GM23338 (cell line): Measurements from ENCODE around the gene TSC22D2. TPM values are rescaled to one million over a fixed set of nuclear protein-coding genes. Genes with fewer than 3 reads are reported as not detected.

Source experiments
- ATAC-seq: fragments of 200-7000 bp; cut with Tn5 transposase; 3 replicates; pipeline ENCODE4 v1.9.1; 2020
- DNase-seq: peaks from one replicate; pipeline ENCODE4 v3.0.0-alpha.2; 2015; ENCODE audit warnings: low spot score
- H2AFZ ChIP-seq: fragments of 200-600 bp; sonication (generic); 2 replicates; pipeline ENCODE4 v1.8.0; 2016; ENCODE audit warnings: antibody characterized with exemption, mild to moderate bottlenecking, moderate library complexity
- H3F3A ChIP-seq: fragments of 200-600 bp; sonication (generic); replicated peaks from 2 replicates; pipeline ENCODE4 v1.8.0; 2017; ENCODE audit warnings: antibody characterized with exemption, mixed run types, low read depth
- H3K27ac ChIP-seq: fragments of 200-600 bp; sonication (generic); 2 replicates; pipeline ENCODE4 v1.6.1; 2016; ENCODE audit warnings: low read depth
- H3K27me3 ChIP-seq: fragments of 200-600 bp; sonication (generic); 2 replicates; pipeline ENCODE4 v1.8.0; 2016; ENCODE audit warnings: mild to moderate bottlenecking, mixed run types, moderate library complexity; ENCODE audit not compliant: insufficient read depth
- H3K36me3 ChIP-seq: fragments of 200-600 bp; sonication (generic); 2 replicates; pipeline ENCODE4 v1.8.0; 2016; ENCODE audit warnings: mild to moderate bottlenecking; ENCODE audit not compliant: insufficient read depth
- H3K4me1 ChIP-seq: fragments of 200-600 bp; sonication (generic); 2 replicates; pipeline ENCODE4 v1.8.0; 2016; ENCODE audit warnings: mild to moderate bottlenecking, moderate library complexity; ENCODE audit not compliant: insufficient read depth
- H3K4me2 ChIP-seq: fragments of 200-600 bp; sonication (generic); 2 replicates; pipeline ENCODE4 v1.7.1; 2017; ENCODE audit warnings: mixed run types
- H3K4me3 ChIP-seq: fragments of 200-600 bp; sonication (generic); 2 replicates; pipeline ENCODE4 v1.6.1; 2016; ENCODE audit warnings: mixed run types
- H3K79me2 ChIP-seq: fragments of 200-600 bp; sonication (generic); replicated peaks from 2 replicates; pipeline ENCODE4 v1.8.0; 2017; ENCODE audit warnings: mild to moderate bottlenecking; ENCODE audit not compliant: insufficient read depth
- H3K9me2 ChIP-seq: fragments of 200-600 bp; sonication (generic); 2 replicates; pipeline ENCODE4 v1.8.0; 2017; ENCODE audit not compliant: insufficient read depth
- H4K20me1 ChIP-seq: fragments of 200-600 bp; sonication (generic); replicated peaks from 2 replicates; pipeline ENCODE4 v1.8.0; 2017; ENCODE audit warnings: mild to moderate bottlenecking; ENCODE audit not compliant: insufficient read depth
- H3K27ac Mint-ChIP-seq: 2 replicates; pipeline ENCODE4 v1.8.0; 2020; ENCODE audit warnings: inconsistent platforms, mild to moderate bottlenecking, moderate library complexity, mixed read lengths
- H3K27me3 Mint-ChIP-seq: 3 replicates; pipeline ENCODE4 v1.8.0; 2022; ENCODE audit warnings: low read depth, mild to moderate bottlenecking, moderate library complexity, mixed read lengths, inconsistent platforms; ENCODE audit not compliant: insufficient read depth, poor library complexity
- H3K36me3 Mint-ChIP-seq: 3 replicates; pipeline ENCODE4 v1.8.0; 2021; ENCODE audit warnings: low read depth, mild to moderate bottlenecking, inconsistent platforms, moderate library complexity, mixed read lengths
- H3K4me1 Mint-ChIP-seq: 3 replicates; pipeline ENCODE4 v1.8.0; 2020; ENCODE audit warnings: mild to moderate bottlenecking, inconsistent platforms, mixed read lengths
- H3K4me3 Mint-ChIP-seq: 3 replicates; pipeline ENCODE4 v1.8.0; 2021; ENCODE audit warnings: moderate library complexity, mild to moderate bottlenecking, inconsistent platforms, mixed read lengths
- H3K9me3 Mint-ChIP-seq: 3 replicates; pipeline ENCODE4 v1.8.0; 2020; ENCODE audit warnings: moderate library complexity, mild to moderate bottlenecking, inconsistent platforms, mixed read lengths
- CREB1 ChIP-seq: fragments of 250-450 bp; sonication (Bioruptor Pico); IDR thresholded peaks from 2 replicates; pipeline ENCODE4 v1.5.0; 2020; ENCODE audit warnings: low read depth, mild to moderate bottlenecking, moderate library complexity
- EZH2phosphoT487 ChIP-seq: fragments of 200-600 bp; sonication (generic); IDR thresholded peaks from one replicate; pipeline ENCODE4 v1.8.1; 2018; ENCODE audit warnings: antibody characterized with exemption; ENCODE audit not compliant: unreplicated experiment
- JUNB ChIP-seq: IDR thresholded peaks from one replicate; pipeline ENCODE4 v1.6.1; 2016; ENCODE audit warnings: antibody characterized with exemption; ENCODE audit not compliant: unreplicated experiment
- NANOG ChIP-seq: IDR thresholded peaks from 2 replicates; pipeline ENCODE4 v1.6.1; 2016; ENCODE audit warnings: antibody characterized with exemption, borderline replicate concordance
- POLR2AphosphoS5 ChIP-seq: IDR thresholded peaks from 2 replicates; pipeline ENCODE4 v1.6.1; 2016; ENCODE audit warnings: antibody characterized with exemption, low read depth
- REST ChIP-seq: IDR thresholded peaks from one replicate; pipeline ENCODE4 v1.6.1; 2018; ENCODE audit warnings: antibody characterized with exemption; ENCODE audit not compliant: unreplicated experiment
- STAT1 ChIP-seq: IDR thresholded peaks from one replicate; pipeline ENCODE4 v1.6.1; 2016; ENCODE audit warnings: antibody characterized with exemption; ENCODE audit not compliant: unreplicated experiment
- ZNF114 ChIP-seq: fragments of 250-450 bp; sonication (Bioruptor Pico); IDR thresholded peaks from 2 replicates; pipeline ENCODE4 v1.5.0; 2020; ENCODE audit warnings: mild to moderate bottlenecking, moderate library complexity
- polyA plus RNA-seq: library from polyadenylated mRNA; unstranded; fragments of >200 nt; fragmentation: Nextera tagmentation; extraction: Ambion mirVana; gene quantifications from 2 replicates; pipeline ENCODE4 v1.2.1, GENCODE V29; 2016
- total RNA-seq: library from RNA; depleted of rRNA; stranded (reverse); fragments of >200 nt; shearing (Covaris generic); gene quantifications from 2 replicates; pipeline ENCODE4 v1.2.3, GENCODE V29; 2014
- TF ChIP-seq, protein P1 (sequence below): fragments of 250-450 bp; sonication (Bioruptor Pico); IDR thresholded peaks from 2 replicates; pipeline ENCODE4 v1.5.0; 2020; ENCODE audit warnings: mild to moderate bottlenecking, moderate library complexity

The TSC22D2 gene
- total and polyA plus RNA-seq, 2 experiments from 2014 or later, result 18.6 to 34.2 TPM

- TF ChIP-seq REST, result no peak
- TF ChIP-seq NANOG, result no peak
- no peak for TF ChIP-seq STAT1
Measured at GRCh38 chr3:150469031-150469930, 61.2 kb downstream of the TSC22D2 start (continued).

DNA sequence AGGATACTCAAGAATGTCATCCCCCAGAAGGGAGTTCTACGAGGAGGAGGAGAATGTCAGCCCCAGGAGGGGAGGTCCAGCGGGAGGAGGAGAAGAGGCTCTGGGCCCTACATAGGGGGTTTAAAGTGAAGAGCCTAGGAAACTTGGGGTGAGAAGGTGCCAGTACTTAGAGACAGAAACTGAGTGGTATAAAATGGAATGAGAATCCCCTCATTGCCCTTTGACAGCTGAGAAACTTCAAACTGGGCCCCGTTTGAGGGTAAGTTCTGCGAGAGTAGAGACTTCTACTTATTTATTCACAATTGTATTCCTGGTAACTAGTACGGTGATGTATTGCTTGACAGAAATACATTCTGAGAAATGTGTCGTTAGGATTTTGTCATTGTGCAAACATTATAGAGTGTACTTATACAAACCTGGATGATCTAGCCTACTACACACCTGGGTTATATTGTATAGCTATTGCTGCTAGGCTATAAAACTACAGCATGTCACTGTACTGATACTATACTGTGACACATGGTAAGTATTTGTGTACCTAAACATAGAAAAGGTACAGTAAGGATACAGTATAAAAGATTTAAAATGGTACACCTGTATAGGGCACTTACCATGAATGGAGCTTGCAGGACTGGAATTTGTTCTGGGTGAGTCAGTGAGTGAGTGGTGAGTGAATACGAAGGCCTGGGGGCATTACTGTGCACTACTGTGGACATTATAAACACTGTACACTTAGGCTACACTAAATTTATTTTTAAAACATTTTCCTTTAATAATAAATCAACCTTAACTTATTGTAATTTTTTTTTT is 62.0 kb downstream of the TSC22D2 start:
- Histone ChIP-seq H3K79me2 (no peaks in the 10 kb centered on the region), H3K4me3 (no peak overlapping the region), H3K27ac (no peak overlapping the region), H2AFZ (no peak overlapping the region), H3F3A (no peaks in the 10 kb centered on the region), H3K4me1 (peaks cover 11% of the 10 kb centered on the region; the same call in 1 of the 2 replicates), H3K9me2 (no peaks in the 10 kb centered on the region), H3K36me3 (no peaks in the 10 kb centered on the region), H4K20me1 (no peaks in the 10 kb centered on the region), H3K4me2 (no peak overlapping the region), H3K27me3 (no peaks in the 10 kb centered on the region)
- H3K27ac Mint-ChIP-seq, result no peak overlapping the region
- peaks cover 20% of the 10 kb centered on the region for H3K4me1 Mint-ChIP-seq
- DNase-seq (no peak), ATAC-seq (no peak)
- H3K27me3 Mint-ChIP-seq, result peaks cover 2% of the 10 kb centered on the region
- H3K9me3 Mint-ChIP-seq, result peaks cover 2% of the 10 kb centered on the region; the same call in 1 of the 3 replicates
- H3K36me3 Mint-ChIP-seq, result peaks cover 2% of the 10 kb centered on the region; the same call in 1 of the 3 replicates
- no peak overlapping the region for H3K4me3 Mint-ChIP-seq
- TF ChIP-seq, protein P1, sequence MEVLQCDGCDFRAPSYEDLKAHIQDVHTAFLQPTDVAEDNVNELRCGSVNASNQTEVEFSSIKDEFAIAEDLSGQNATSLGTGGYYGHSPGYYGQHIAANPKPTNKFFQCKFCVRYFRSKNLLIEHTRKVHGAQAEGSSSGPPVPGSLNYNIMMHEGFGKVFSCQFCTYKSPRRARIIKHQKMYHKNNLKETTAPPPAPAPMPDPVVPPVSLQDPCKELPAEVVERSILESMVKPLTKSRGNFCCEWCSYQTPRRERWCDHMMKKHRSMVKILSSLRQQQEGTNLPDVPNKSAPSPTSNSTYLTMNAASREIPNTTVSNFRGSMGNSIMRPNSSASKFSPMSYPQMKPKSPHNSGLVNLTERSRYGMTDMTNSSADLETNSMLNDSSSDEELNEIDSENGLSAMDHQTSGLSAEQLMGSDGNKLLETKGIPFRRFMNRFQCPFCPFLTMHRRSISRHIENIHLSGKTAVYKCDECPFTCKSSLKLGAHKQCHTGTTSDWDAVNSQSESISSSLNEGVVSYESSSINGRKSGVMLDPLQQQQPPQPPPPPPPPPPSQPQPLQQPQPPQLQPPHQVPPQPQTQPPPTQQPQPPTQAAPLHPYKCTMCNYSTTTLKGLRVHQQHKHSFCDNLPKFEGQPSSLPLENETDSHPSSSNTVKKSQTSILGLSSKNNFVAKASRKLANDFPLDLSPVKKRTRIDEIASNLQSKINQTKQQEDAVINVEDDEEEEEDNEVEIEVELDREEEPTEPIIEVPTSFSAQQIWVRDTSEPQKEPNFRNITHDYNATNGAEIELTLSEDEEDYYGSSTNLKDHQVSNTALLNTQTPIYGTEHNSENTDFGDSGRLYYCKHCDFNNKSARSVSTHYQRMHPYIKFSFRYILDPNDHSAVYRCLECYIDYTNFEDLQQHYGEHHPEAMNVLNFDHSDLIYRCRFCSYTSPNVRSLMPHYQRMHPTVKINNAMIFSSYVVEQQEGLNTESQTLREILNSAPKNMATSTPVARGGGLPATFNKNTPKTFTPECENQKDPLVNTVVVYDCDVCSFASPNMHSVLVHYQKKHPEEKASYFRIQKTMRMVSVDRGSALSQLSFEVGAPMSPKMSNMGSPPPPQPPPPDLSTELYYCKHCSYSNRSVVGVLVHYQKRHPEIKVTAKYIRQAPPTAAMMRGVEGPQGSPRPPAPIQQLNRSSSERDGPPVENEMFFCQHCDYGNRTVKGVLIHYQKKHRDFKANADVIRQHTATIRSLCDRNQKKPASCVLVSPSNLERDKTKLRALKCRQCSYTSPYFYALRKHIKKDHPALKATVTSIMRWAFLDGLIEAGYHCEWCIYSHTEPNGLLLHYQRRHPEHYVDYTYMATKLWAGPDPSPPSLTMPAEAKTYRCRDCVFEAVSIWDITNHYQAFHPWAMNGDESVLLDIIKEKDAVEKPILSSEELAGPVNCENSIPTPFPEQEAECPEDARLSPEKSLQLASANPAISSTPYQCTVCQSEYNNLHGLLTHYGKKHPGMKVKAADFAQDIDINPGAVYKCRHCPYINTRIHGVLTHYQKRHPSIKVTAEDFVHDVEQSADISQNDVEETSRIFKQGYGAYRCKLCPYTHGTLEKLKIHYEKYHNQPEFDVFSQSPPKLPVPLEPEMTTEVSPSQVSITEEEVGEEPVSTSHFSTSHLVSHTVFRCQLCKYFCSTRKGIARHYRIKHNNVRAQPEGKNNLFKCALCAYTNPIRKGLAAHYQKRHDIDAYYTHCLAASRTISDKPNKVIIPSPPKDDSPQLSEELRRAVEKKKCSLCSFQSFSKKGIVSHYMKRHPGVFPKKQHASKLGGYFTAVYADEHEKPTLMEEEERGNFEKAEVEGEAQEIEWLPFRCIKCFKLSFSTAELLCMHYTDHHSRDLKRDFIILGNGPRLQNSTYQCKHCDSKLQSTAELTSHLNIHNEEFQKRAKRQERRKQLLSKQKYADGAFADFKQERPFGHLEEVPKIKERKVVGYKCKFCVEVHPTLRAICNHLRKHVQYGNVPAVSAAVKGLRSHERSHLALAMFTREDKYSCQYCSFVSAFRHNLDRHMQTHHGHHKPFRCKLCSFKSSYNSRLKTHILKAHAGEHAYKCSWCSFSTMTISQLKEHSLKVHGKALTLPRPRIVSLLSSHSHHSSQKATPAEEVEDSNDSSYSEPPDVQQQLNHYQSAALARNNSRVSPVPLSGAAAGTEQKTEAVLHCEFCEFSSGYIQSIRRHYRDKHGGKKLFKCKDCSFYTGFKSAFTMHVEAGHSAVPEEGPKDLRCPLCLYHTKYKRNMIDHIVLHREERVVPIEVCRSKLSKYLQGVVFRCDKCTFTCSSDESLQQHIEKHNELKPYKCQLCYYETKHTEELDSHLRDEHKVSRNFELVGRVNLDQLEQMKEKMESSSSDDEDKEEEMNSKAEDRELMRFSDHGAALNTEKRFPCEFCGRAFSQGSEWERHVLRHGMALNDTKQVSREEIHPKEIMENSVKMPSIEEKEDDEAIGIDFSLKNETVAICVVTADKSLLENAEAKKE (CRISPR knock-in tag), result no peak
- TF ChIP-seq REST (no peak), POLR2AphosphoS5 (no peak), NANOG (no peak), ZNF114 (no peak), CREB1 (CRISPR knock-in tag) (no peak), EZH2phosphoT487 (no peak), JUNB (no peak)
